DMS53 treated with DMSO at 0.1 percent for 48 hours (cell line): ENCODE measurements around the gene UBE2G1.
A peak's percentile ranks its signal among the peaks of the same experiment; 100 is the strongest.

Experiments
- DNase-seq: peaks from one replicate; lab custom pipeline; 2025; ENCODE audit not compliant: unreplicated experiment; lab: John Stamatoyannopoulos, UW

UBE2G1 gene

GRCh38 chr17:4309897-4310296, 56.6 kb downstream of the UBE2G1 start:
- no peak for DNase-seq

- no peak for DNase-seq
Measured at GRCh38 chr17:4307179-4307930, 59.1 kb downstream of the UBE2G1 start.

DNA sequence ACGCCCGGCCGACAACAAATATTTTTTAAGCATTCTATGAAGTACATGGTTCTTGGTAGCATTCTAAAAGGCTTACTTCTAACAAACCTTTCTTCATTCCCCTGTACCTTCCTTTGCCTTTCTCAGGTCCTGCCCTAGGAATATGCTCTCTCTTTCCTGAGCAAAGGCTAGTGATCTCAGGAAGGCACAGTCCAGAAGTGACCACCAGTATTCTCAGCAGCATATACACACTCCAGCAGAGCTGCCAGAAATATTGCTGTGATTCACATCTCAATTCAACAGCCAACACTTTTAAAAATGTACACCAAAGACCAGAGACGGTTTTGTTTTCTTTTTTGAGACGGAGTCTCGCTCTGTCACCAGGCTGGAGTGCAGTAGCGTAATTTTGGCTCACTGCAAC, 61.3 kb downstream of the UBE2G1 start:
- DNase-seq: no peak

- DNase-seq: peak; percentile 16
Measured at GRCh38 chr17:4304417-4305027, 62.0 kb downstream of the UBE2G1 start.

GRCh38 chr17:4301066-4301465, 65.4 kb downstream of the UBE2G1 start:
- no peak for DNase-seq

DNA sequence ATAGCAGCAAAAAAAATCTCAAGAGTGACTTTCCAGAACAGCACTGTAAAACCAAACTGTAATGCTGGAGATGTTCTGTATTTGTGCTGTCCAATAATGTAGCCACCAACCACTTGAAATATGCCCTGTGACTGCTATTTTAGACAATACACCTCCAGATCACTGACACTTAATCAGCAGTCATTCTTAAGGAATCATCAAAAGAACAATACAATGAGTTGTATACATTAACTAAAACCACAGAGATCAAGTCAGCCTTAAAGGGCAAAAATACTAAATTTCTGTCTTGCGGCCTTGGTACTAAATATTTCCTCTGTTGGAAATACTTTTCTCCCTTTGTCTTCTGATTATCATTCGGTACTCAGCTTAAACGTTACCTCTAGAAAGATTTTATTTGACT, 69.1 kb downstream of the UBE2G1 start:
- no peak for DNase-seq

DNA sequence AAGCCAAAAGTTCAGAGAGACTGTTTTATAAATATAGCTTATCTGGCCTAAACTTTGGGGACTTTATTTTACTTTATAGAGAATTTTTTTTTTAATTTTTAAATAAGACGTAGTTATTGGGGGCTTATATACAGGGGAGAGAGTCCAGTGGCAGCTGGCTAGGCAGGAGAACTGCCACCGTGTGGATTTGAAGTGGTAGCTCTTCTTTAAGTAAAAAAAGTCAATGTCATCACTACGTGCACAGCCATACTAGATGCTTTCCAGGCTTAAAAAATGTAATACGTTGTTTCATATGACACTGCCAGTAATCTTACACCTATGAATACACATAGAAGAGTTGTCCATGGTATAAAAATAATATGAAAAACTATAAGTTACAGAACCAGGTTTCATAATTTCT, 70.8 kb downstream of the UBE2G1 start:
- DNase-seq: no peak

GRCh38 chr17:4293572-4293971, 72.9 kb downstream of the UBE2G1 start:
- no peak for DNase-seq

DNA sequence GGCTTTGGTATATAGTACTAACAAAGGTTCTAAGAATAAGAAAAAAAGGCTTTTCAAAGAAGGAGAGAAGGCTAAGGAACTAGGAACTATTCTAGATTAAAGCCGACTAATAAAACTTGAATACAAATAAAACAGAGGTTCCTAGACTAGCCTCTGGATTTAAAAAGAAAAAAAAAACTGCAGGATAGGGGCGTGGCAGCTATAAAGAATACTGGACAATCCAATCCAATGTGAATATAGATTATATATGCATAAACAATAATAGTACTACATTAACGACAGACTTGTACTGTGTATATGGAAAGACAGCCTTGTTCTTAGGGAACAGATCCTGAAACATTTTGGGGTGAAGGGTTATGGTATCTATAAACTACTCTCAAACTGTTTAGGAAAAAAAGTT, 78.8 kb downstream of the UBE2G1 start:
- no peak for DNase-seq

GRCh38 chr17:4276514-4276913, 90.0 kb downstream of the UBE2G1 start:
- DNase-seq: no peak

GRCh38 chr17:4272972-4273368, 93.5 kb downstream of the UBE2G1 start:
- no peak for DNase-seq

DNA sequence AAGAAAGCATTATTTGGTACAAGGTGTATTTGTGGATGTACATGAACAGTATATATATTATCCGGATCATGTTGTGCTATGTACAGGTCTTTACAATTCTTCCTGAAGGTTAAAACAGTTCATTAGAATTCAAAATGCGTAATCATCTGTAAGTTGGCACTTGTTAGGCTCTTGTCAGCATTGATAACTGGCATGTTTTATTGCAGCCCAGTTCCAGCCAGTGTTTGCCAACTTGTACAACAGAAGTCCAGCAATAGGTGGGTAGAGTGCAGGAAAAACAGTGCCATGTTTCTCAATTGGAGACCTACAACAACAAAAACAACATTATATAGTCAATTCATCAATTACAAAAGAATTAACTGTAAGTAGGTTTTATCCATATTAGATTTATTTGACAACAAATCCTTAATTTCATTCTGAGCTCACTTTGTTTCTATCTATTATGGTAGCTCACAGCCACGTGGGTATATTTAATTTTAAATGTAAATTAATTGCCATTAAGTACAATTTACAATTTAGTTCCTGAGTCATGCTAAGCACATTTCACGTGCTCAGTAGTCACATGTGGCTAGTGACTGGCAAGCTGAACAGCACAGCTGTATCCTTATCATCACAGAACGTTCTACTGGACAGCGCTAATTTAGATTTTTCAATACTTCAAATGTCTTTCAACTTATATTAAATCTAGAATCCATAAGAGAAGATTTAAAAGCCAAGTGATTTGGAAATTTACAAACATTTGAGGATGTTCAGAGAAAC, 94.1 kb downstream of the UBE2G1 start:
- DNase-seq: no peak

- DNase-seq: no peak
Measured at GRCh38 chr17:4270736-4271135, 95.7 kb downstream of the UBE2G1 start.

- no peak for DNase-seq
Measured at GRCh38 chr17:4269915-4270314, 96.6 kb downstream of the UBE2G1 start.

DNA sequence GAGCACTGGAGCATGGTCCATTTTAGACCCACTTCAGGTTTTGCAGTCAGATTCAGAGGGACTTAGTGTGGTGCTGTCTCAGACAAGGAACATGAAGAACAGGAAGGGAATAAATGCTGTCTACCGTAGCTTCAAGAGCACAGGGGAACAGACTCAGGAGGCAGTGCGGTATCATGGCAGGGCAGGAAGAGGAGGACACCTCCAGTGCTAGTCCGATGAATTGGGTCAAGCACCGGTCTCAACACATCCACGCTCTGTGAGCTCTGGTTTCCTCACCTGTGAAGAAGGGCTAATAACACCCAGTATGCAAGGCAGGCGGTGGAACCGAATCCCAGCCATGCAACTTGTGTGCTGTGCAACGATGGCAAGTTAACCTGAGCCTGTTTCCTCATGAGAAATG, 99.1 kb downstream of the UBE2G1 start:
- no peak for DNase-seq

DNA sequence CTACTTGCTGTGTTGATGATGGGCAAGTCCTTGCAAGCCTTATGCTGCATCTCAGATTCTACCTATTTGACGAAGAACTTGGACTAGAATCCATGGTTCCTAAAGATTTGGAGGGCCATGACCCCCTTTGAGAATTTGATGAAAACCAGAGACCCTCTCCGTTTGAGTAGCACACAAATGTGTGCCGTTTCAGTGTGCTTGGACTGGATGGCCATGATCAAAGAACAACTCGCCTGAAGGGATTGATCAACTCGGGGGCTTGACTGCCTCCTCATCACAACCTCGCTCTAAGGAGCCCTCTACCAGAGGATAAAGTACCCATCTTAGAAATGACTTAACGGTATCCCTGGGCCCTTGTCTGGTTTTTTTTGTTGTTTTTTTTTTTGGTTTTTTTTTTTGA, 99.9 kb downstream of the UBE2G1 start:
- no peak for DNase-seq

- DNase-seq: peak; percentile 48
Measured at GRCh38 chr17:4263282-4264215, 102.9 kb downstream of the UBE2G1 start, which contains the start of gene ANKFY1. Gene ANKFY1, minus strand, starts transcription at chr17:4263979. Its CDS starts 38 bp downstream, at chr17:4263941.

DNA sequence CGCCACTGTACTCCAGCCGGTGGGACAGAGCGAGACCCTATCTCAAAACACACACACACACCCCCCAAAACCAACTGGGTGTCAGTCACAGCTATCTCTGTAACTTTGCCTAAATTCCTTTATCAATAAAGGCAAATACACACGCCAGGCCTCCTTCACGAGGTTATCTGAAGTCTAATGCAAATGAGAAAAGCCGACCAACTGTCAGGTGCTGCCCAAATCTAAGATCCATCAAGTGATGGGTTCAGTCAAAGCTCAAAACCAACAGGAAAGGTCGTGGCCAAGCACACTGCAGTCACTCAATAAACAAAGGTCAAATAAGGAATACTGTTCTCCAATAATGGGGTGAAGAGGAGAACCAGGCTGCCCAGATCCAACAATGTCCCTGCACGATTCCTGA, 103.8 kb downstream of the UBE2G1 start:
- no peak for DNase-seq

GRCh38 chr17:4261452-4261851, 105.0 kb downstream of the UBE2G1 start:
- DNase-seq: no peak

- DNase-seq: no peak
Measured at GRCh38 chr17:4258867-4259266, 107.6 kb downstream of the UBE2G1 start.

- DNase-seq: no peak
Measured at GRCh38 chr17:4256952-4257351, 109.5 kb downstream of the UBE2G1 start.
